PC-3 (cell line): ENCODE measurements around the gene DNAAF1. TPM values are rescaled to one million over a fixed set of nuclear protein-coding genes. Genes with fewer than 3 reads are reported as not detected.

Experiments used
- ATAC-seq: fragments of 200-7000 bp; cut with Tn5 transposase; 2 replicates; pipeline ENCODE4 v1.9.1; 2020; ENCODE audit warnings: mild to moderate bottlenecking, moderate library complexity
- BruUV-seq: library from RNA; stranded (reverse); fragments of 400-500 nt; replicated peaks from 2 replicates; lab custom pipeline; 2021; lab: Mats Ljungman, UMichigan
- CTCF ChIA-PET: fragments of 300-600 bp; sonication (Branson Sonifier 250); formaldehyde crosslinking; loops from one replicate; lab custom pipeline; 2022; ENCODE audit warnings: antibody characterized with exemption; lab: Charles Lee
- POLR2A ChIA-PET: fragments of 300-600 bp; sonication (Branson Sonifier 250); formaldehyde crosslinking; loops from one replicate; lab custom pipeline; 2022; ENCODE audit warnings: antibody characterized with exemption; ENCODE audit not compliant: unreplicated experiment; lab: Charles Lee
- DNase-seq: peaks from one replicate; pipeline ENCODE4 v3.0.0-alpha.2; 2015
- H2AFZ ChIP-seq: fragments of 300-600 bp; sonication (generic); 2 replicates; pipeline ENCODE4 v1.6.0; 2016; ENCODE audit warnings: antibody characterized with exemption, low read length
- H3F3A ChIP-seq: fragments of 300-600 bp; sonication (generic); one replicate; pipeline ENCODE4 v1.6.0; 2017; ENCODE audit warnings: antibody characterized with exemption, low read length, control low read depth, mild to moderate bottlenecking; ENCODE audit not compliant: unreplicated experiment
- H3K27ac ChIP-seq: fragments of 300-600 bp; sonication (generic); 2 replicates; pipeline ENCODE4 v1.5.1; 2016; ENCODE audit warnings: mild to moderate bottlenecking, low read length
- H3K27me3 ChIP-seq: fragments of 300-600 bp; sonication (generic); 2 replicates; pipeline ENCODE4 v1.6.1; 2016; ENCODE audit warnings: low read length, mixed read lengths
- H3K36me3 ChIP-seq: fragments of 300-600 bp; sonication (generic); 2 replicates; pipeline ENCODE4 v1.6.1; 2016; ENCODE audit warnings: low read depth, mixed run types, low read length, mixed read lengths
- H3K4me1 ChIP-seq: fragments of 300-600 bp; sonication (generic); 2 replicates; pipeline ENCODE4 v1.5.1; 2016; ENCODE audit warnings: low read length; ENCODE audit not compliant: insufficient read depth
- H3K4me2 ChIP-seq: fragments of 300-600 bp; sonication (generic); 2 replicates; pipeline ENCODE4 v1.6.0; 2016; ENCODE audit warnings: low read length
- H3K4me3 ChIP-seq: fragments of 300-600 bp; sonication (generic); 2 replicates; pipeline ENCODE4 v1.5.1; 2016; ENCODE audit warnings: mild to moderate bottlenecking, low read length, mixed read lengths
- H3K79me2 ChIP-seq: fragments of 300-600 bp; sonication (generic); 2 replicates; pipeline ENCODE4 v1.6.1; 2017; ENCODE audit warnings: low read length, mixed read lengths
- H3K9ac ChIP-seq: fragments of 300-600 bp; sonication (generic); 2 replicates; pipeline ENCODE4 v1.6.0; 2016; ENCODE audit warnings: mild to moderate bottlenecking, low read length
- H3K9me2 ChIP-seq: fragments of 300-600 bp; sonication (generic); replicated peaks from 2 replicates; pipeline ENCODE4 v1.6.1; 2016; ENCODE audit warnings: mixed run types, low read length, mixed read lengths
- H3K9me3 ChIP-seq: fragments of 300-600 bp; sonication (generic); 2 replicates; pipeline ENCODE4 v1.6.1; 2016; ENCODE audit warnings: low read length, mixed read lengths
- H4K20me1 ChIP-seq: fragments of 300-600 bp; sonication (generic); 2 replicates; pipeline ENCODE4 v1.6.1; 2016; ENCODE audit warnings: low read length, mixed read lengths
- CTCF ChIP-seq: fragments of 300-600 bp; sonication (generic); conservative IDR thresholded peaks from 2 replicates; pipeline ENCODE4 v1.5.1; 2017; ENCODE audit warnings: antibody characterized with exemption, low read depth, mild to moderate bottlenecking, low read length
- EZH2 ChIP-seq: fragments of 300-600 bp; sonication (generic); IDR thresholded peaks from one replicate; pipeline ENCODE4 v1.6.1; 2017; ENCODE audit warnings: antibody characterized with exemption, mild to moderate bottlenecking, low read length; ENCODE audit not compliant: unreplicated experiment
- EZH2phosphoT487 ChIP-seq: fragments of 300-600 bp; sonication (generic); IDR thresholded peaks from 2 replicates; pipeline ENCODE4 v1.6.1; 2018; ENCODE audit warnings: mild to moderate bottlenecking, antibody characterized with exemption, low read length, borderline replicate concordance
- intact Hi-C: fragments of 100-400 bp; cut with micrococcal nuclease; formaldehyde crosslinking; loops from 2 replicates; pipeline ENCODE4 v1.9.0; 2023
- total RNA-seq: library from RNA; depleted of rRNA; stranded (reverse); fragments of >200 nt; gene quantifications from 2 replicates; pipeline ENCODE4 v1.2.3, GENCODE V29; 2014

Gene DNAAF1
- total RNA-seq, 1 experiment from 2014 or later = not detected

- Histone ChIP-seq H3K36me3 (no peaks in the 10 kb centered on the region), H3K9me2 (no peaks in the 10 kb centered on the region), H3K9me3 (no peaks in the 10 kb centered on the region), H3K79me2 (no peaks in the 10 kb centered on the region), H3F3A (no peaks in the 10 kb centered on the region), H2AFZ (no peak overlapping the region), H3K4me2 (no peak overlapping the region), H3K9ac (no peak overlapping the region), H3K4me3 (no peak overlapping the region), H3K4me1 (peaks cover 2% of the 10 kb centered on the region; the same call in 1 of the 2 replicates), H4K20me1 (no peaks in the 10 kb centered on the region), H3K27me3 (no peaks in the 10 kb centered on the region), H3K27ac (no peak overlapping the region)
- BruUV-seq = no TSS peak
- DNase-seq (no peak), ATAC-seq (no peak)
- ChIA-PET CTCF (no interaction called here), POLR2A (no interaction called here)
- intact Hi-C loops = no loop called here
- TF ChIP-seq CTCF = no peak
- no peak for TF ChIP-seq EZH2phosphoT487
- TF ChIP-seq EZH2 = no peak
These were observed 73.2 kb downstream of the DNAAF1 start for GRCh38 chr16:84218176-84218823.

- Histone ChIP-seq H3F3A (no peaks in the 10 kb centered on the region), H3K27me3 (no peaks in the 10 kb centered on the region), H3K79me2 (no peaks in the 10 kb centered on the region), H3K36me3 (no peaks in the 10 kb centered on the region), H2AFZ (no peak overlapping the region), H4K20me1 (no peaks in the 10 kb centered on the region), H3K4me2 (no peak overlapping the region), H3K4me3 (no peak overlapping the region), H3K4me1 (peaks cover 8% of the 10 kb centered on the region), H3K9me3 (no peaks in the 10 kb centered on the region), H3K27ac (no peak overlapping the region), H3K9me2 (no peaks in the 10 kb centered on the region), H3K9ac (no peak overlapping the region)
- intact Hi-C loops = no loop called here
- ATAC-seq (no peak), DNase-seq (no peak)
- no peak for TF ChIP-seq EZH2
- no peak for TF ChIP-seq EZH2phosphoT487
- TF ChIP-seq CTCF = no peak
- BruUV-seq = no TSS peak
- ChIA-PET POLR2A (no interaction called here), CTCF (no interaction called here)
These were observed 73.8 kb downstream of the DNAAF1 start for GRCh38 chr16:84218956-84219355.

GRCh38 chr16:84220851-84221250 lies 75.7 kb downstream of the DNAAF1 start:
- Histone ChIP-seq H2AFZ (no peak overlapping the region), H3K4me2 (no peak overlapping the region), H3K9ac (no peak overlapping the region), H3K4me1 (peaks cover 10% of the 10 kb centered on the region), H3K4me3 (no peak overlapping the region), H3K27ac (no peak overlapping the region), H3K27me3 (no peaks in the 10 kb centered on the region), H3K36me3 (no peaks in the 10 kb centered on the region), H3K9me3 (no peaks in the 10 kb centered on the region), H4K20me1 (no peaks in the 10 kb centered on the region), H3F3A (no peaks in the 10 kb centered on the region), H3K9me2 (no peaks in the 10 kb centered on the region), H3K79me2 (no peaks in the 10 kb centered on the region)
- TF ChIP-seq EZH2phosphoT487 (no peak), CTCF (no peak), EZH2 (no peak)
- intact Hi-C loops = no loop called here
- ATAC-seq (no peak), DNase-seq (peak; percentile 13)
- no TSS peak for BruUV-seq
- POLR2A ChIA-PET = no interaction called here
- CTCF ChIA-PET = no interaction called here
